ENCODE results near the gene PRG2. TPM values are rescaled to one million over a fixed set of nuclear protein-coding genes. Genes with fewer than 3 reads are reported as not detected.
"Not testable (repeated sequence)": the region's sequence is repeated elsewhere in the genome, so short reads cannot be mapped to it uniquely, and the experiment has no call there.

PRG2 gene
- total RNA-seq, 2 donors from 2014 or later: 0.55 to 0.92 TPM

GRCh38 chr11:57363131-57364080, 27.0 kb downstream of the PRG2 start:
- H3K9me3 ChIP-seq (ENCODE audit: control insufficient read depth, low read length, poor library complexity, severe bottlenecking): no peaks in the 10 kb centered on the region
- DNase-seq (no peak), ATAC-seq (no peak)
- no peak overlapping the region for H3K4me3 Mint-ChIP-seq
- H3K27me3 Mint-ChIP-seq: peaks cover 42% of the 10 kb centered on the region
- H3K27ac Mint-ChIP-seq: no peak overlapping the region
- H3K36me3 Mint-ChIP-seq (ENCODE audit: low read depth): no peaks in the 10 kb centered on the region
- H3K4me1 Mint-ChIP-seq: no peaks in the 10 kb centered on the region

GRCh38 chr11:57361926-57362325, 28.5 kb downstream of the PRG2 start:
- ATAC-seq (no peak), DNase-seq (no peak)
- H3K9me3 ChIP-seq (ENCODE audit: control insufficient read depth, low read length, poor library complexity, severe bottlenecking): no peaks in the 10 kb centered on the region
- Mint-ChIP-seq H3K36me3 (ENCODE audit: low read depth) (no peaks in the 10 kb centered on the region), H3K27me3 (peaks cover 33% of the 10 kb centered on the region), H3K27ac (no peak overlapping the region), H3K4me1 (no peaks in the 10 kb centered on the region), H3K4me3 (no peak overlapping the region)

DNA sequence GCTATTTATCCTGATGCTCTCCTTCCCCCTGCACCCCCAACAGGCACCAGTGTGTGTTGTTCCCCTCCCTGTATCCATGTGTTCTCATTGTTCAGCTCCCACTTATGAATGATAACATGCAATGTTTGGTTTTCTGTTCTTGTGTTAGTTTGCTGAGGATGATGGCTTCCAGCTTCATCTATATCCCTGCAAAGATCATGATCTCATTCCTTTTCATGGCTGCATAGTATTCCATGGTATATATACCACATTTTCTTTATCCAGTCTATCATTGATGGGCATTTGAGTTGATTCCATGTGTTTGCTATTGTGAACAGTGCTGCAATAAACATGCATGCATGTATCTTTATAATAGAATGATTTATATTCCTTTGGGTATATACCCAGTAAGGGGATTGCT, 29.0 kb downstream of the PRG2 start:
- ATAC-seq; H3K4me1 Mint-ChIP-seq; H3K9me3 ChIP-seq (ENCODE audit: control insufficient read depth, low read length, poor library complexity, severe bottlenecking); H3K4me3 Mint-ChIP-seq; DNase-seq; H3K36me3 Mint-ChIP-seq (ENCODE audit: low read depth); H3K27ac Mint-ChIP-seq: not testable (repeated sequence)
- H3K27me3 Mint-ChIP-seq: peaks cover 28% of the 10 kb centered on the region

DNA sequence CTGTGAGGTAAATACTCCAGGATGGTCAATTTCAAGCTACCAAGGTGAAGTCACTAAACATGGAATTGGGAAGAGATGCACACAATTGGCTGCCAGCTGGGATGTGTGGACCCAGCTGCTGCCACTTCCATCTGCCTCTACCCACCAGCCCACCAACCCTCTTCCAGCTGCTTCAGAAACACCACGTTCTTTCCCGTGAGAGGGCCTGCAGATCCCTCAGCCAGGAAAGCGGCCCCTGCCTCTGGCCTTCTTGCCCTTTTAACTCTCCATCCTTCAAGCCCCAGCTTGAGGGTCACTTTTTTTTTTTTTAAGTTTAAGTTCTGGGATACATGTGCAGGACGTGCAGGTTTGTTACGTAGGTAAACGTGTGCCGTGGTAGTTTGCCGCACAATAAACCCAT, 29.5 kb downstream of the PRG2 start:
- Mint-ChIP-seq H3K27ac (no peak overlapping the region), H3K4me1 (no peaks in the 10 kb centered on the region), H3K36me3 (ENCODE audit: low read depth) (no peaks in the 10 kb centered on the region), H3K4me3 (no peak overlapping the region), H3K27me3 (peaks cover 26% of the 10 kb centered on the region)
- DNase-seq: no peak
- no peak for ATAC-seq
- no peaks in the 10 kb centered on the region for H3K9me3 ChIP-seq (ENCODE audit: control insufficient read depth, low read length, poor library complexity, severe bottlenecking)

- H3K4me1 Mint-ChIP-seq: no peaks in the 10 kb centered on the region
- H3K9me3 ChIP-seq (ENCODE audit: control insufficient read depth, low read length, poor library complexity, severe bottlenecking): no peaks in the 10 kb centered on the region
- ATAC-seq (no peak), DNase-seq (no peak)
- no peaks in the 10 kb centered on the region for H3K36me3 Mint-ChIP-seq (ENCODE audit: low read depth)
- H3K27me3 Mint-ChIP-seq: peaks cover 19% of the 10 kb centered on the region
- no peak overlapping the region for H3K4me3 Mint-ChIP-seq
- H3K27ac Mint-ChIP-seq: no peak overlapping the region
Observed at GRCh38 chr11:57359896-57360690, 30.4 kb downstream of the PRG2 start.

DNA sequence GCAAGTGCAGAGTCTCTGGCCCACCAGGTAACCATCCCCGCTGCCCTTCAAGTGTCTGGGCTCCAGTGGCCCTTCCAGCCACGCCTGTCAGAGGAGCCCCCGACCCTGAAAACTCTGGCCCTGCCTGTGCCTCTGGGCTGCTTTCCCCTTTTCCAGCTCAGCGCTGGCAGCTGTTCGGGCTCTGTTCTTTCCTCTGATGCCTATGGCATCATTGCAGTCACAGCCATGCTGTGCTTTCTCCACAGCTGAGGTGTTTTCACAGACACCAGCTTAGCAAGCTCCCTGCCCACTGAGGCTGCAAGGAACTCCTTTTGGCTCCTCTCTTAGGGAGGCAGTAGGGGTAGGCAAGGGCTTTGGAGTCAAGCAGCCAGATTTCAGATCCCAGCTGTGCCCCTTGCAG, 31.1 kb downstream of the PRG2 start:
- Mint-ChIP-seq H3K4me1 (peaks cover 3% of the 10 kb centered on the region), H3K36me3 (ENCODE audit: low read depth) (peaks cover 4% of the 10 kb centered on the region), H3K27ac (no peak overlapping the region), H3K4me3 (no peak overlapping the region), H3K27me3 (peaks cover 25% of the 10 kb centered on the region)
- H3K9me3 ChIP-seq (ENCODE audit: control insufficient read depth, low read length, poor library complexity, severe bottlenecking): no peaks in the 10 kb centered on the region
- no peak for DNase-seq
- no peak for ATAC-seq

- H3K9me3 ChIP-seq (ENCODE audit: control insufficient read depth, low read length, poor library complexity, severe bottlenecking): no peaks in the 10 kb centered on the region
- Mint-ChIP-seq H3K27me3 (peaks cover 26% of the 10 kb centered on the region), H3K4me3 (no peak overlapping the region), H3K4me1 (peaks cover 3% of the 10 kb centered on the region), H3K27ac (no peak overlapping the region), H3K36me3 (ENCODE audit: low read depth) (peaks cover 5% of the 10 kb centered on the region)
- DNase-seq: no peak
- no peak for ATAC-seq
Observed at GRCh38 chr11:57358991-57359390, 31.5 kb downstream of the PRG2 start.

GRCh38 chr11:57358543-57358961, 31.9 kb downstream of the PRG2 start:
- H3K27ac Mint-ChIP-seq: no peak overlapping the region
- no peak for ATAC-seq
- DNase-seq: no peak
- H3K4me3 Mint-ChIP-seq: no peak overlapping the region
- H3K4me1 Mint-ChIP-seq: peaks cover 3% of the 10 kb centered on the region
- H3K36me3 Mint-ChIP-seq (ENCODE audit: low read depth): peaks cover 5% of the 10 kb centered on the region
- no peaks in the 10 kb centered on the region for H3K9me3 ChIP-seq (ENCODE audit: control insufficient read depth, low read length, poor library complexity, severe bottlenecking)
- peaks cover 21% of the 10 kb centered on the region for H3K27me3 Mint-ChIP-seq

DNA sequence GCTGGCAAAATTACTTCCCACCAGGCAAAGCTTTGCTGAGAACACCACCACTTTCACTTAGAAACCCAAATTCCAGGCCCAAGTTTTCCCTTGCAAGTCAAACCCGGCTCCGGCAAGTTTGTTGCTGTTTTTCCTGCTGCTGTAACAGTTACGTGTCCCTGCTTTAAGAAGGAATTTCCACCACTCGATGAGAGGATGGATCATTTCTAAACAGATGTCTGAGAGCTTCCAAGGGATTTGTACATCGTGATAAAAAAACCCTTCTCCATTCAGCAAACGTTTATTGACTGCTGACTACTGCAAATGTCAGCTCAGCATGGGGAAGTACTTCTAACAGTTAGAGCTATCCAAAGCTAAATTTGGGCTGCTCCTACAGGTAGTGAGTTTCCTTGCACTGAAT, 32.6 kb downstream of the PRG2 start:
- H3K4me1 Mint-ChIP-seq: peaks cover 3% of the 10 kb centered on the region
- H3K27me3 Mint-ChIP-seq: peaks cover 20% of the 10 kb centered on the region
- no peak for ATAC-seq
- H3K27ac Mint-ChIP-seq: no peak overlapping the region
- no peaks in the 10 kb centered on the region for H3K9me3 ChIP-seq (ENCODE audit: control insufficient read depth, low read length, poor library complexity, severe bottlenecking)
- peaks cover 5% of the 10 kb centered on the region for H3K36me3 Mint-ChIP-seq (ENCODE audit: low read depth)
- DNase-seq: no peak
- no peak overlapping the region for H3K4me3 Mint-ChIP-seq

GRCh38 chr11:57357310-57357709, 33.1 kb downstream of the PRG2 start:
- H3K9me3 ChIP-seq (ENCODE audit: control insufficient read depth, low read length, poor library complexity, severe bottlenecking): no peaks in the 10 kb centered on the region
- Mint-ChIP-seq H3K36me3 (ENCODE audit: low read depth) (peaks cover 5% of the 10 kb centered on the region), H3K27ac (no peak overlapping the region), H3K27me3 (peaks cover 15% of the 10 kb centered on the region), H3K4me1 (peaks cover 3% of the 10 kb centered on the region), H3K4me3 (no peak overlapping the region)
- ATAC-seq (no peak), DNase-seq (no peak)

GRCh38 chr11:57356268-57356667, 34.2 kb downstream of the PRG2 start:
- peaks cover 5% of the 10 kb centered on the region for H3K36me3 Mint-ChIP-seq (ENCODE audit: low read depth)
- H3K4me1 Mint-ChIP-seq: peaks cover 3% of the 10 kb centered on the region
- H3K27ac Mint-ChIP-seq: no peak overlapping the region
- DNase-seq (no peak), ATAC-seq (no peak)
- no peaks in the 10 kb centered on the region for H3K9me3 ChIP-seq (ENCODE audit: control insufficient read depth, low read length, poor library complexity, severe bottlenecking)
- no peak overlapping the region for H3K4me3 Mint-ChIP-seq
- peaks cover 15% of the 10 kb centered on the region for H3K27me3 Mint-ChIP-seq

GRCh38 chr11:57354699-57355098, 35.8 kb downstream of the PRG2 start:
- DNase-seq (no peak), ATAC-seq (no peak)
- no peak overlapping the region for H3K27ac Mint-ChIP-seq
- H3K27me3 Mint-ChIP-seq: peaks cover 15% of the 10 kb centered on the region
- H3K36me3 Mint-ChIP-seq (ENCODE audit: low read depth): peaks cover 5% of the 10 kb centered on the region
- peaks cover 6% of the 10 kb centered on the region for H3K4me1 Mint-ChIP-seq
- H3K4me3 Mint-ChIP-seq: no peak overlapping the region
- no peaks in the 10 kb centered on the region for H3K9me3 ChIP-seq (ENCODE audit: control insufficient read depth, low read length, poor library complexity, severe bottlenecking)

- Mint-ChIP-seq H3K36me3 (ENCODE audit: low read depth) (peaks cover 5% of the 10 kb centered on the region), H3K4me3 (no peak overlapping the region), H3K27ac (no peak overlapping the region), H3K27me3 (peaks cover 15% of the 10 kb centered on the region), H3K4me1 (peaks cover 6% of the 10 kb centered on the region)
- no peaks in the 10 kb centered on the region for H3K9me3 ChIP-seq (ENCODE audit: control insufficient read depth, low read length, poor library complexity, severe bottlenecking)
- ATAC-seq (no peak), DNase-seq (no peak)
Observed at GRCh38 chr11:57353852-57354251, 36.6 kb downstream of the PRG2 start.

Data from T-helper 17 cell (primary cell).